CD4-positive, alpha-beta memory T cell (primary cell): ENCODE results near the gene SLC24A4. TPM values are rescaled to one million over a fixed set of nuclear protein-coding genes. Genes with fewer than 3 reads are reported as not detected.

Source experiments
- CTCF ChIA-PET: fragments of 350-600 bp; sonication (Branson Sonifier 250); formaldehyde crosslinking; loops from one replicate; lab custom pipeline; 2021; ENCODE audit warnings: inconsistent platforms; ENCODE audit not compliant: partially characterized antibody; lab: Charles Lee
- POLR2A ChIA-PET: fragments of 350-600 bp; sonication (Branson Sonifier 250); formaldehyde crosslinking; loops from one replicate; lab custom pipeline; 2021; ENCODE audit not compliant: partially characterized antibody; lab: Charles Lee
- DNase-seq, 5 donors: peaks; one replicate each; pipeline versions ENCODE4 v3.0.0 to v3.0.0-alpha.2; 2020 to 2022; ENCODE audit warnings: mixed read lengths in 1 of 5
- H3K27ac ChIP-seq: one replicate; pipeline ENCODE4 v1.7.0; 2013; ENCODE audit warnings: low read depth, low read length
- H3K27me3 ChIP-seq: 2 replicates; pipeline ENCODE4 v1.7.0; 2013; ENCODE audit warnings: mild to moderate bottlenecking, low read length, moderate library complexity; ENCODE audit not compliant: insufficient read depth
- H3K36me3 ChIP-seq: 2 replicates; pipeline ENCODE4 v1.7.0; 2013; ENCODE audit warnings: mild to moderate bottlenecking, low read length, moderate library complexity; ENCODE audit not compliant: insufficient read depth
- H3K4me1 ChIP-seq: 2 replicates; pipeline ENCODE4 v1.7.0; 2013; ENCODE audit warnings: mild to moderate bottlenecking, low read length, moderate library complexity; ENCODE audit not compliant: insufficient read depth
- H3K4me3 ChIP-seq, 2 donors: one replicate each; pipeline ENCODE4 v1.7.0; 2013; ENCODE audit warnings: low read length in 2 of 2, mild to moderate bottlenecking in 1 of 2
- H3K9me3 ChIP-seq, 2 donors: one replicate each; pipeline ENCODE4 v1.7.0; 2013; ENCODE audit warnings: low read length in 2 of 2, control low read depth in 1 of 2; ENCODE audit not compliant: control insufficient read depth in 1 of 2
- H3K27ac Mint-ChIP-seq, 7 donors: one replicate each; pipeline ENCODE4 v1.8.0; 2020 to 2021; ENCODE audit warnings: mixed read lengths in 7 of 7, mild to moderate bottlenecking in 6 of 7, inconsistent platforms in 3 of 7, moderate library complexity in 3 of 7
- H3K27me3 Mint-ChIP-seq, 2 donors: one replicate each; pipeline ENCODE4 v1.8.0; 2020 to 2021; ENCODE audit warnings: mixed read lengths in 2 of 2
- H3K36me3 Mint-ChIP-seq, 2 donors: one replicate each; pipeline ENCODE4 v1.8.0; 2020 to 2021; ENCODE audit warnings: mixed read lengths in 2 of 2, inconsistent platforms in 1 of 2, mild to moderate bottlenecking in 1 of 2
- H3K4me1 Mint-ChIP-seq, 4 donors: one replicate each; pipeline ENCODE4 v1.8.0; 2020 to 2021; ENCODE audit warnings: mixed read lengths in 4 of 4, mild to moderate bottlenecking in 1 of 4
- H3K4me3 Mint-ChIP-seq, 8 donors: one replicate each; pipeline ENCODE4 v1.8.0; 2020 to 2021; ENCODE audit warnings: mixed read lengths in 8 of 8, mild to moderate bottlenecking in 7 of 8, moderate library complexity in 6 of 8, inconsistent platforms in 3 of 8
- H3K9me3 Mint-ChIP-seq, 8 donors: one replicate each; pipeline ENCODE4 v1.8.0; 2020 to 2021; ENCODE audit warnings: mixed read lengths in 8 of 8, mild to moderate bottlenecking in 5 of 8, inconsistent platforms in 3 of 8, moderate library complexity in 1 of 8
- intact Hi-C: fragments of 100-400 bp; cut with micrococcal nuclease; formaldehyde crosslinking; loops from one replicate; pipeline ENCODE4 v1.15.1; 2023
- polyA plus RNA-seq, 2 donors: library from polyadenylated mRNA; unstranded; fragments of 300-500 nt; fragmentation: Illumina TruSeq; gene quantifications; one replicate each; pipeline ENCODE4 v1.2.3, GENCODE V29; 2021
- total RNA-seq, 2 experiments: library from RNA; stranded (reverse); gene quantifications; one replicate each; pipeline ENCODE4 v1.2.3, GENCODE V29; 2021

The SLC24A4 gene
- total and polyA plus RNA-seq, 4 experiments from 2014 or later = not detected

GRCh38 chr14:92436115-92436776, 113.3 kb downstream of the SLC24A4 start:
- CTCF ChIA-PET = no interaction called here
- H3K4me3 Mint-ChIP-seq = no peak overlapping the region

GRCh38 chr14:92437309-92437708, 114.3 kb downstream of the SLC24A4 start:
- Mint-ChIP-seq H3K27ac (no peak overlapping the region), H3K4me1 (peaks cover 0 to 6% (median 0%) of the 10 kb centered on the region in 4 donors), H3K27me3 (peaks cover 0 to 8% of the 10 kb centered on the region in 2 donors), H3K36me3 (no peaks in the 10 kb centered on the region), H3K9me3 (peaks cover 0 to 3% (median 0%) of the 10 kb centered on the region in 8 donors), H3K4me3 (no peak overlapping the region)
- H3K9me3 ChIP-seq = no peaks in the 10 kb centered on the region
- H3K36me3 ChIP-seq = no peaks in the 10 kb centered on the region
- no peak for DNase-seq
- POLR2A ChIA-PET = no interaction called here
- CTCF ChIA-PET = no interaction called here
- no peaks in the 10 kb centered on the region for H3K27me3 ChIP-seq
- no peaks in the 10 kb centered on the region for H3K4me1 ChIP-seq
- no peak overlapping the region for H3K27ac ChIP-seq
- intact Hi-C loops = no loop called here
- no peak overlapping the region for H3K4me3 ChIP-seq

More at GRCh38 chr14:92436115-92436776, 113.3 kb downstream of the SLC24A4 start:
- Mint-ChIP-seq H3K36me3 (no peaks in the 10 kb centered on the region), H3K27ac (no peak overlapping the region), H3K9me3 (peaks cover 0 to 3% (median 0%) of the 10 kb centered on the region in 8 donors), H3K4me1 (no peaks in the 10 kb centered on the region), H3K27me3 (peaks cover 1 to 8% of the 10 kb centered on the region in 2 donors)
- POLR2A ChIA-PET = no interaction called here
- Histone ChIP-seq H3K27ac (no peak overlapping the region), H3K36me3 (no peaks in the 10 kb centered on the region), H3K4me1 (no peaks in the 10 kb centered on the region), H3K4me3 (no peak overlapping the region), H3K9me3 (no peaks in the 10 kb centered on the region), H3K27me3 (no peaks in the 10 kb centered on the region)
- DNase-seq = no peak
- intact Hi-C loops = no loop called here

GRCh38 chr14:92437729-92438285, 114.8 kb downstream of the SLC24A4 start:
- H3K4me3 Mint-ChIP-seq = no peak overlapping the region
- H3K27ac ChIP-seq = no peak overlapping the region
- intact Hi-C loops = no loop called here
- no peak overlapping the region for H3K27ac Mint-ChIP-seq
- no peak for DNase-seq
- no peak overlapping the region for H3K4me3 ChIP-seq
- H3K4me1 ChIP-seq = no peaks in the 10 kb centered on the region
- H3K36me3 Mint-ChIP-seq = no peaks in the 10 kb centered on the region
- CTCF ChIA-PET = no interaction called here
- POLR2A ChIA-PET = no interaction called here
- peaks cover 0 to 8% of the 10 kb centered on the region in 2 donors for H3K27me3 Mint-ChIP-seq
- no peaks in the 10 kb centered on the region for H3K9me3 ChIP-seq
- H3K27me3 ChIP-seq = no peaks in the 10 kb centered on the region
- H3K4me1 Mint-ChIP-seq = peaks cover 0 to 6% (median 0%) of the 10 kb centered on the region in 4 donors
- no peaks in the 10 kb centered on the region for H3K36me3 ChIP-seq
- peaks cover 0 to 3% (median 0%) of the 10 kb centered on the region in 8 donors for H3K9me3 Mint-ChIP-seq

- H3K27ac ChIP-seq = no peak overlapping the region
- no peaks in the 10 kb centered on the region for H3K9me3 ChIP-seq
- CTCF ChIA-PET = no interaction called here
- H3K27me3 ChIP-seq = no peaks in the 10 kb centered on the region
- Mint-ChIP-seq H3K4me1 (peaks cover 0 to 6% (median 0%) of the 10 kb centered on the region in 4 donors), H3K27ac (peak overlapping the region in 2 of 7 donors; percentile 32 to 35), H3K36me3 (no peaks in the 10 kb centered on the region), H3K4me3 (no peak overlapping the region), H3K27me3 (peaks cover 0 to 8% of the 10 kb centered on the region in 2 donors), H3K9me3 (no peaks in the 10 kb centered on the region)
- no peak overlapping the region for H3K4me3 ChIP-seq
- POLR2A ChIA-PET = no interaction called here
- no peaks in the 10 kb centered on the region for H3K36me3 ChIP-seq
- no peak for DNase-seq
- intact Hi-C loops = no loop called here
- H3K4me1 ChIP-seq = no peaks in the 10 kb centered on the region
Observed at GRCh38 chr14:92439537-92440344, 116.8 kb downstream of the SLC24A4 start.

GRCh38 chr14:92440345-92441003, 117.5 kb downstream of the SLC24A4 start:
- no peaks in the 10 kb centered on the region for H3K4me1 ChIP-seq
- no peaks in the 10 kb centered on the region for H3K9me3 ChIP-seq
- ChIA-PET POLR2A (no interaction called here), CTCF (no interaction called here)
- no peak overlapping the region for H3K27ac ChIP-seq
- no peaks in the 10 kb centered on the region for H3K27me3 ChIP-seq
- Mint-ChIP-seq H3K4me3 (no peak overlapping the region), H3K36me3 (no peaks in the 10 kb centered on the region), H3K27me3 (peaks cover 0 to 8% of the 10 kb centered on the region in 2 donors), H3K27ac (no peak overlapping the region), H3K9me3 (no peaks in the 10 kb centered on the region), H3K4me1 (peaks cover 0 to 6% (median 0%) of the 10 kb centered on the region in 4 donors)
- DNase-seq = no peak
- H3K4me3 ChIP-seq = no peak overlapping the region
- no peaks in the 10 kb centered on the region for H3K36me3 ChIP-seq
- intact Hi-C loops = no loop called here

- H3K27me3 ChIP-seq = no peaks in the 10 kb centered on the region
- intact Hi-C loops = no loop called here
- Mint-ChIP-seq H3K4me1 (peaks cover 0 to 6% (median 0%) of the 10 kb centered on the region in 4 donors), H3K27ac (no peak overlapping the region), H3K4me3 (no peak overlapping the region), H3K27me3 (peaks cover 0 to 8% of the 10 kb centered on the region in 2 donors), H3K9me3 (no peaks in the 10 kb centered on the region), H3K36me3 (no peaks in the 10 kb centered on the region)
- H3K36me3 ChIP-seq = no peaks in the 10 kb centered on the region
- DNase-seq = no peak
- CTCF ChIA-PET = no interaction called here
- H3K4me1 ChIP-seq = no peaks in the 10 kb centered on the region
- H3K4me3 ChIP-seq = no peak overlapping the region
- POLR2A ChIA-PET = no interaction called here
- no peaks in the 10 kb centered on the region for H3K9me3 ChIP-seq
- no peak overlapping the region for H3K27ac ChIP-seq
Observed at GRCh38 chr14:92441751-92442504, 119.0 kb downstream of the SLC24A4 start.
